PC-3 (cell line): ENCODE results near the gene PSTK.

Experiments
- CTCF ChIP-seq: fragments of 300-600 bp; sonication (generic); conservative IDR thresholded peaks from 2 replicates; pipeline ENCODE4 v1.5.1; 2017; ENCODE audit warnings: antibody characterized with exemption, low read depth, mild to moderate bottlenecking, low read length
- EZH2 ChIP-seq: fragments of 300-600 bp; sonication (generic); IDR thresholded peaks from one replicate; pipeline ENCODE4 v1.6.1; 2017; ENCODE audit warnings: antibody characterized with exemption, mild to moderate bottlenecking, low read length; ENCODE audit not compliant: unreplicated experiment
- EZH2phosphoT487 ChIP-seq: fragments of 300-600 bp; sonication (generic); IDR thresholded peaks from 2 replicates; pipeline ENCODE4 v1.6.1; 2018; ENCODE audit warnings: mild to moderate bottlenecking, antibody characterized with exemption, low read length, borderline replicate concordance

DNA sequence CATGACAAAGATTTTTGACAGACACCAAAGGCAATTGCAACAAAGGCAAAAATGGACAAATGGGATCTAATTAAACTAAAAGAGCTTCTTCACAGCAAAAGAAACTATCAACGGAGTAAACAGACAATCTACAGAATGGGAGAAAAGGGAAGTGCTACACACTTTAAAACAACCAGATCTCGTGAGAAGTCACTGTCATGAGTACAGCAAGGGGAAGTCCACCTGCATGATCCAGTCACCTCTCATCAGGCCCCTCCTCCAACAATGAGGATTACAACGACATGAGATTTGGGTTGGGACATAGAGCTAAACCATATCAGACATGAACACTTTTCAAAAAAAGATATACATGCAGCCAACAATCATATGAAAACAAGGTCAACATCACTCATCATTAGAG is 11.5 kb upstream of the PSTK start:
- TF ChIP-seq CTCF (no peak), EZH2 (no peak), EZH2phosphoT487 (no peak)
